OCI-LY7 (cell line): ENCODE results near the gene NKX1-1.

ENCODE experiments used
- EZH2phosphoT487 ChIP-seq: fragments of 200-600 bp; sonication (generic); IDR thresholded peaks from 2 replicates; pipeline ENCODE4 v1.6.1; 2018; ENCODE audit warnings: low read depth, borderline replicate concordance, mild to moderate bottlenecking, mixed run types, antibody characterized with exemption, low read length, moderate library complexity, mixed read lengths
- TF ChIP-seq, protein P1 (sequence below): fragments of 200-600 bp; sonication (generic); conservative IDR thresholded peaks from 2 replicates; pipeline ENCODE4 v1.5.1; 2014; ENCODE audit warnings: mild to moderate bottlenecking, antibody characterized with exemption, low read length, moderate library complexity, mixed read lengths

DNA sequence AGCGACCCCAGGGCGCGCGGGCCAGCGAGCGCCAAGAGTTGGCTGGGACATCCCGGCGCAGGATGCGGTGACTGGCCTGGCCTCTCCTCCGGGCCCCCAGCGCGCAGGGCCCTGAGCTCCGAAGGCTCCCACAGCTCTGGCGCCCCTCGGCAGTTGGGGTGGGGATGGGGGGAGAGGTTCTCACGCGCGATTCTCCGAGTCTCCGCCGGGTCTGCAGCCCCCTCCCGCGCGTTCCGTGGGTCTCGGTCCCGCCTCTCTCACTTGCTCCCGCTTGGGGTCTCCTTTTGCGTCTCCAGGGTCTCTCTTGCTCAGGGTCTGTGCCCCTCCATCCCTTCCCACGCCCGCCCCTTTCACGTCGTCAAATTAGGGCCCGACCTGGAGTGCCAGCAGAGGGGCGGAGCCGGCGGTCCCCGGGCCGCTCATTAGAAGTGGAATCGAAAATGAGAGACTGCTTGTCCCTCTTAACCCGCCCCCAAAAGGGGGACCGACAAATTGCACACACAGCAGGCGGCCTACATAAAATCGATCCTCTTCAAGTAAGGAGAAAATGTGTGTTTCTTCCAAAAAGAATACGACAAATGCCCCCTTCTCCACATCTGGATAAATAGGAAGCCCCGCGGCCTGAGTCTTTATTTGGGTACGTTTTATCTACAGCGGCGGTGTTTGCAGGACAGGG lies 877 bp upstream of the NKX1-1 start:
- TF ChIP-seq, protein P1, sequence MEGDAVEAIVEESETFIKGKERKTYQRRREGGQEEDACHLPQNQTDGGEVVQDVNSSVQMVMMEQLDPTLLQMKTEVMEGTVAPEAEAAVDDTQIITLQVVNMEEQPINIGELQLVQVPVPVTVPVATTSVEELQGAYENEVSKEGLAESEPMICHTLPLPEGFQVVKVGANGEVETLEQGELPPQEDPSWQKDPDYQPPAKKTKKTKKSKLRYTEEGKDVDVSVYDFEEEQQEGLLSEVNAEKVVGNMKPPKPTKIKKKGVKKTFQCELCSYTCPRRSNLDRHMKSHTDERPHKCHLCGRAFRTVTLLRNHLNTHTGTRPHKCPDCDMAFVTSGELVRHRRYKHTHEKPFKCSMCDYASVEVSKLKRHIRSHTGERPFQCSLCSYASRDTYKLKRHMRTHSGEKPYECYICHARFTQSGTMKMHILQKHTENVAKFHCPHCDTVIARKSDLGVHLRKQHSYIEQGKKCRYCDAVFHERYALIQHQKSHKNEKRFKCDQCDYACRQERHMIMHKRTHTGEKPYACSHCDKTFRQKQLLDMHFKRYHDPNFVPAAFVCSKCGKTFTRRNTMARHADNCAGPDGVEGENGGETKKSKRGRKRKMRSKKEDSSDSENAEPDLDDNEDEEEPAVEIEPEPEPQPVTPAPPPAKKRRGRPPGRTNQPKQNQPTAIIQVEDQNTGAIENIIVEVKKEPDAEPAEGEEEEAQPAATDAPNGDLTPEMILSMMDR: no peak
- TF ChIP-seq EZH2phosphoT487: no peak
